ENCODE data around the gene BEGAIN. TPM values are rescaled to one million over a fixed set of nuclear protein-coding genes. Genes with fewer than 3 reads are reported as not detected.

The BEGAIN gene
- total and polyA plus RNA-seq, 2 of the 8 experiments (the other 6 are each of a cell fraction or from before 2014, with no cell fraction given) = 2.9 to 3.0 TPM

GRCh38 chr14:100500128-100500527 lies 87.1 kb downstream of the BEGAIN start:
- no peak overlapping the region for H3K4me3 ChIP-seq (ENCODE audit: extremely low read depth in 1 of 4, insufficient read depth in 2 of 4, low read depth in 3 of 4, low read length in 4 of 4)
- no peak overlapping the region for H3K4ac ChIP-seq (replicated peaks; ENCODE audit: insufficient read length, low read depth, low read length)
- H3K4me2 ChIP-seq (ENCODE audit: insufficient read depth in 1 of 2, low read depth in 2 of 2, low read length in 2 of 2) = no peak overlapping the region
- no peak overlapping the region for H2BK20ac ChIP-seq (ENCODE audit: low read length)
- H2BK12ac ChIP-seq (ENCODE audit: low read depth, low read length) = no peak overlapping the region
- H3K79me2 ChIP-seq (ENCODE audit: control insufficient read depth in 1 of 2, insufficient read depth in 2 of 2, low read length in 2 of 2) = no peaks in the 10 kb centered on the region
- H3K23ac ChIP-seq (ENCODE audit: insufficient read length) = no peak overlapping the region
- H3K56ac ChIP-seq (replicated peaks; ENCODE audit: insufficient read length, low read depth, low read length) = no peak overlapping the region
- POLR2A ChIA-PET (ENCODE audit: partially characterized antibody) = no interaction called here
- peaks cover 1 to 2% of the 10 kb centered on the region in 2 experiments for H4K20me1 ChIP-seq (replicated peaks in 1 of 2; ENCODE audit: control insufficient read depth in 1 of 2, insufficient read depth in 2 of 2, low read length in 2 of 2)
- no peak overlapping the region for H3K14ac ChIP-seq (ENCODE audit: insufficient read length)
- H3K23me2 ChIP-seq (ENCODE audit: low read depth, low read length) = no peaks in the 10 kb centered on the region
- FAIRE-seq = no peak
- no peak overlapping the region for H2AFZ ChIP-seq (ENCODE audit: low read length)
- no peak overlapping the region for H3K27ac ChIP-seq (ENCODE audit: low read depth, low read length)
- no peak overlapping the region for H3K18ac ChIP-seq (ENCODE audit: extremely low read depth, low read length)
- H2BK15ac ChIP-seq (ENCODE audit: low read length) = no peak overlapping the region
- H2BK5ac ChIP-seq (ENCODE audit: low read depth, low read length) = no peak overlapping the region
- H3K9me3 ChIP-seq (ENCODE audit: insufficient read depth in 2 of 2, low read depth in 1 of 2, low read length in 1 of 2) = peaks cover 0 to 6% of the 10 kb centered on the region in 2 experiments; a peak in 1 of 4 replicates
- H2AK5ac ChIP-seq (ENCODE audit: low read depth, low read length) = no peak overlapping the region
- H4K91ac ChIP-seq (replicated peaks; ENCODE audit: insufficient read length, low read length) = no peak overlapping the region
- H3K27me3 ChIP-seq (replicated peaks in 1 of 4; ENCODE audit: control insufficient read depth in 3 of 4, extremely low read depth in 1 of 4, insufficient read depth in 3 of 4, low read length in 3 of 4) = no peaks in the 10 kb centered on the region
- H4K8ac ChIP-seq (ENCODE audit: extremely low read depth, insufficient read depth, low read length) = no peak overlapping the region
- H3K9ac ChIP-seq (replicated peaks in 1 of 4; ENCODE audit: extremely low read depth in 1 of 4, low read depth in 3 of 4, low read length in 3 of 4) = no peak overlapping the region
- H3K36me3 ChIP-seq (ENCODE audit: control insufficient read depth in 2 of 4, insufficient read depth in 4 of 4, low read length in 3 of 4) = no peaks in the 10 kb centered on the region
- no peaks in the 10 kb centered on the region; a peak in 1 of 7 replicates for H3K4me1 ChIP-seq (replicated peaks in 1 of 4; ENCODE audit: control insufficient read depth in 3 of 4, insufficient read depth in 4 of 4, low read length in 3 of 4)
- WGBS, 2 experiments (ENCODE audit: extremely low coverage in 1 of 2, insufficient coverage in 1 of 2, insufficient read length in 1 of 2, insufficient replicate concordance in 2 of 2, low coverage in 1 of 2, low lambda C conversion rate in 2 of 2, missing lambda C conversion rate in 1 of 2) = 91% methylated on average over 4 of the region's 9 CpGs; no CpG with 5 or more reads in 1 of the 2 experiments
- H4K5ac ChIP-seq (ENCODE audit: insufficient read length, low read depth, low read length) = no peak overlapping the region
- H3K79me1 ChIP-seq (ENCODE audit: low read depth, low read length) = no peaks in the 10 kb centered on the region
- CTCF ChIA-PET (ENCODE audit: partially characterized antibody) = interaction anchor here (0.7 kb wide), 1 partner anchor 26 kb away, joined by 3 read pairs; no protein-coding TSS in a partner anchor
- no peak overlapping the region for H2BK120ac ChIP-seq (replicated peaks; ENCODE audit: low read depth, low read length)
- DNase-seq (ENCODE audit: low read depth in 1 of 2, low spot score in 2 of 2) = no peak
- no peak for TF ChIP-seq ASH2L (IDR thresholded peaks at IDR 0.05; ENCODE audit: low read length)
- TF ChIP-seq RNF2 (IDR thresholded peaks at IDR 0.05; ENCODE audit: borderline replicate concordance, low read depth, low read length, missing control alignments, poor library complexity, severe bottlenecking) = no peak
- TF ChIP-seq SP2 (IDR thresholded peaks at IDR 0.05; ENCODE audit: low read length) = no peak
- no peak for TF ChIP-seq RBBP5 (IDR thresholded peaks at IDR 0.05; ENCODE audit: borderline replicate concordance, low read depth, low read length)
- TF ChIP-seq YY1 (IDR thresholded peaks at IDR 0.05; ENCODE audit: low read depth, low read length) = no peak
- TF ChIP-seq POU5F1 (IDR thresholded peaks at IDR 0.05; ENCODE audit: low read depth, low read length) = no peak

All from H1 (cell line).